GM23338 (cell line): ENCODE results near the gene IFNL3. TPM values are rescaled to one million over a fixed set of nuclear protein-coding genes. Genes with fewer than 3 reads are reported as not detected.
"Not testable (repeated sequence)": the region's sequence is repeated elsewhere in the genome, so short reads cannot be mapped to it uniquely, and the experiment has no call there.

Experiments
- ATAC-seq: fragments of 200-7000 bp; cut with Tn5 transposase; 3 replicates; pipeline ENCODE4 v1.9.1; 2020
- DNase-seq: peaks from one replicate; pipeline ENCODE4 v3.0.0-alpha.2; 2015; ENCODE audit warnings: low spot score
- H2AFZ ChIP-seq: fragments of 200-600 bp; sonication (generic); 2 replicates; pipeline ENCODE4 v1.8.0; 2016; ENCODE audit warnings: antibody characterized with exemption, mild to moderate bottlenecking, moderate library complexity
- H3F3A ChIP-seq: fragments of 200-600 bp; sonication (generic); replicated peaks from 2 replicates; pipeline ENCODE4 v1.8.0; 2017; ENCODE audit warnings: antibody characterized with exemption, mixed run types, low read depth
- H3K27ac ChIP-seq: fragments of 200-600 bp; sonication (generic); 2 replicates; pipeline ENCODE4 v1.6.1; 2016; ENCODE audit warnings: low read depth
- H3K27me3 ChIP-seq: fragments of 200-600 bp; sonication (generic); 2 replicates; pipeline ENCODE4 v1.8.0; 2016; ENCODE audit warnings: mild to moderate bottlenecking, mixed run types, moderate library complexity; ENCODE audit not compliant: insufficient read depth
- H3K36me3 ChIP-seq: fragments of 200-600 bp; sonication (generic); 2 replicates; pipeline ENCODE4 v1.8.0; 2016; ENCODE audit warnings: mild to moderate bottlenecking; ENCODE audit not compliant: insufficient read depth
- H3K4me1 ChIP-seq: fragments of 200-600 bp; sonication (generic); 2 replicates; pipeline ENCODE4 v1.8.0; 2016; ENCODE audit warnings: mild to moderate bottlenecking, moderate library complexity; ENCODE audit not compliant: insufficient read depth
- H3K4me2 ChIP-seq: fragments of 200-600 bp; sonication (generic); 2 replicates; pipeline ENCODE4 v1.7.1; 2017; ENCODE audit warnings: mixed run types
- H3K4me3 ChIP-seq: fragments of 200-600 bp; sonication (generic); 2 replicates; pipeline ENCODE4 v1.6.1; 2016; ENCODE audit warnings: mixed run types
- H3K79me2 ChIP-seq: fragments of 200-600 bp; sonication (generic); replicated peaks from 2 replicates; pipeline ENCODE4 v1.8.0; 2017; ENCODE audit warnings: mild to moderate bottlenecking; ENCODE audit not compliant: insufficient read depth
- H3K9me2 ChIP-seq: fragments of 200-600 bp; sonication (generic); 2 replicates; pipeline ENCODE4 v1.8.0; 2017; ENCODE audit not compliant: insufficient read depth
- H4K20me1 ChIP-seq: fragments of 200-600 bp; sonication (generic); replicated peaks from 2 replicates; pipeline ENCODE4 v1.8.0; 2017; ENCODE audit warnings: mild to moderate bottlenecking; ENCODE audit not compliant: insufficient read depth
- H3K27ac Mint-ChIP-seq: 2 replicates; pipeline ENCODE4 v1.8.0; 2020; ENCODE audit warnings: inconsistent platforms, mild to moderate bottlenecking, moderate library complexity, mixed read lengths
- H3K27me3 Mint-ChIP-seq: 3 replicates; pipeline ENCODE4 v1.8.0; 2022; ENCODE audit warnings: low read depth, mild to moderate bottlenecking, moderate library complexity, mixed read lengths, inconsistent platforms; ENCODE audit not compliant: insufficient read depth, poor library complexity
- H3K36me3 Mint-ChIP-seq: 3 replicates; pipeline ENCODE4 v1.8.0; 2021; ENCODE audit warnings: low read depth, mild to moderate bottlenecking, inconsistent platforms, moderate library complexity, mixed read lengths
- H3K4me1 Mint-ChIP-seq: 3 replicates; pipeline ENCODE4 v1.8.0; 2020; ENCODE audit warnings: mild to moderate bottlenecking, inconsistent platforms, mixed read lengths
- H3K4me3 Mint-ChIP-seq: 3 replicates; pipeline ENCODE4 v1.8.0; 2021; ENCODE audit warnings: moderate library complexity, mild to moderate bottlenecking, inconsistent platforms, mixed read lengths
- H3K9me3 Mint-ChIP-seq: 3 replicates; pipeline ENCODE4 v1.8.0; 2020; ENCODE audit warnings: moderate library complexity, mild to moderate bottlenecking, inconsistent platforms, mixed read lengths
- polyA plus RNA-seq: library from polyadenylated mRNA; unstranded; fragments of >200 nt; fragmentation: Nextera tagmentation; extraction: Ambion mirVana; gene quantifications from 2 replicates; pipeline ENCODE4 v1.2.1, GENCODE V29; 2016
- total RNA-seq: library from RNA; depleted of rRNA; stranded (reverse); fragments of >200 nt; shearing (Covaris generic); gene quantifications from 2 replicates; pipeline ENCODE4 v1.2.3, GENCODE V29; 2014
- TF ChIP-seq, protein P1 (sequence below): fragments of 250-450 bp; sonication (Bioruptor Pico); IDR thresholded peaks from 2 replicates; pipeline ENCODE4 v1.5.0; 2020; ENCODE audit warnings: mild to moderate bottlenecking, moderate library complexity

Gene IFNL3
- total and polyA plus RNA-seq, 2 experiments from 2014 or later, result not detected

GRCh38 chr19:39275578-39275977 is 30.8 kb upstream of the IFNL3 start:
- Histone ChIP-seq H4K20me1 (no peaks in the 10 kb centered on the region), H3K4me2 (no peak overlapping the region), H3K4me3 (no peak overlapping the region), H3K9me2 (no peaks in the 10 kb centered on the region), H2AFZ (no peak overlapping the region; the same call in 1 of the 2 replicates), H3K4me1 (no peaks in the 10 kb centered on the region), H3K27ac (no peak overlapping the region), H3K27me3 (peaks cover 11% of the 10 kb centered on the region; the same call in 1 of the 2 replicates), H3K36me3 (no peaks in the 10 kb centered on the region), H3F3A (no peaks in the 10 kb centered on the region), H3K79me2 (no peaks in the 10 kb centered on the region)
- peaks cover 10% of the 10 kb centered on the region for H3K27me3 Mint-ChIP-seq
- H3K9me3 Mint-ChIP-seq, result no peaks in the 10 kb centered on the region
- ATAC-seq (no peak), DNase-seq (no peak)
- no peaks in the 10 kb centered on the region for H3K4me1 Mint-ChIP-seq
- H3K36me3 Mint-ChIP-seq, result no peaks in the 10 kb centered on the region
- no peak overlapping the region for H3K27ac Mint-ChIP-seq
- TF ChIP-seq, protein P1, sequence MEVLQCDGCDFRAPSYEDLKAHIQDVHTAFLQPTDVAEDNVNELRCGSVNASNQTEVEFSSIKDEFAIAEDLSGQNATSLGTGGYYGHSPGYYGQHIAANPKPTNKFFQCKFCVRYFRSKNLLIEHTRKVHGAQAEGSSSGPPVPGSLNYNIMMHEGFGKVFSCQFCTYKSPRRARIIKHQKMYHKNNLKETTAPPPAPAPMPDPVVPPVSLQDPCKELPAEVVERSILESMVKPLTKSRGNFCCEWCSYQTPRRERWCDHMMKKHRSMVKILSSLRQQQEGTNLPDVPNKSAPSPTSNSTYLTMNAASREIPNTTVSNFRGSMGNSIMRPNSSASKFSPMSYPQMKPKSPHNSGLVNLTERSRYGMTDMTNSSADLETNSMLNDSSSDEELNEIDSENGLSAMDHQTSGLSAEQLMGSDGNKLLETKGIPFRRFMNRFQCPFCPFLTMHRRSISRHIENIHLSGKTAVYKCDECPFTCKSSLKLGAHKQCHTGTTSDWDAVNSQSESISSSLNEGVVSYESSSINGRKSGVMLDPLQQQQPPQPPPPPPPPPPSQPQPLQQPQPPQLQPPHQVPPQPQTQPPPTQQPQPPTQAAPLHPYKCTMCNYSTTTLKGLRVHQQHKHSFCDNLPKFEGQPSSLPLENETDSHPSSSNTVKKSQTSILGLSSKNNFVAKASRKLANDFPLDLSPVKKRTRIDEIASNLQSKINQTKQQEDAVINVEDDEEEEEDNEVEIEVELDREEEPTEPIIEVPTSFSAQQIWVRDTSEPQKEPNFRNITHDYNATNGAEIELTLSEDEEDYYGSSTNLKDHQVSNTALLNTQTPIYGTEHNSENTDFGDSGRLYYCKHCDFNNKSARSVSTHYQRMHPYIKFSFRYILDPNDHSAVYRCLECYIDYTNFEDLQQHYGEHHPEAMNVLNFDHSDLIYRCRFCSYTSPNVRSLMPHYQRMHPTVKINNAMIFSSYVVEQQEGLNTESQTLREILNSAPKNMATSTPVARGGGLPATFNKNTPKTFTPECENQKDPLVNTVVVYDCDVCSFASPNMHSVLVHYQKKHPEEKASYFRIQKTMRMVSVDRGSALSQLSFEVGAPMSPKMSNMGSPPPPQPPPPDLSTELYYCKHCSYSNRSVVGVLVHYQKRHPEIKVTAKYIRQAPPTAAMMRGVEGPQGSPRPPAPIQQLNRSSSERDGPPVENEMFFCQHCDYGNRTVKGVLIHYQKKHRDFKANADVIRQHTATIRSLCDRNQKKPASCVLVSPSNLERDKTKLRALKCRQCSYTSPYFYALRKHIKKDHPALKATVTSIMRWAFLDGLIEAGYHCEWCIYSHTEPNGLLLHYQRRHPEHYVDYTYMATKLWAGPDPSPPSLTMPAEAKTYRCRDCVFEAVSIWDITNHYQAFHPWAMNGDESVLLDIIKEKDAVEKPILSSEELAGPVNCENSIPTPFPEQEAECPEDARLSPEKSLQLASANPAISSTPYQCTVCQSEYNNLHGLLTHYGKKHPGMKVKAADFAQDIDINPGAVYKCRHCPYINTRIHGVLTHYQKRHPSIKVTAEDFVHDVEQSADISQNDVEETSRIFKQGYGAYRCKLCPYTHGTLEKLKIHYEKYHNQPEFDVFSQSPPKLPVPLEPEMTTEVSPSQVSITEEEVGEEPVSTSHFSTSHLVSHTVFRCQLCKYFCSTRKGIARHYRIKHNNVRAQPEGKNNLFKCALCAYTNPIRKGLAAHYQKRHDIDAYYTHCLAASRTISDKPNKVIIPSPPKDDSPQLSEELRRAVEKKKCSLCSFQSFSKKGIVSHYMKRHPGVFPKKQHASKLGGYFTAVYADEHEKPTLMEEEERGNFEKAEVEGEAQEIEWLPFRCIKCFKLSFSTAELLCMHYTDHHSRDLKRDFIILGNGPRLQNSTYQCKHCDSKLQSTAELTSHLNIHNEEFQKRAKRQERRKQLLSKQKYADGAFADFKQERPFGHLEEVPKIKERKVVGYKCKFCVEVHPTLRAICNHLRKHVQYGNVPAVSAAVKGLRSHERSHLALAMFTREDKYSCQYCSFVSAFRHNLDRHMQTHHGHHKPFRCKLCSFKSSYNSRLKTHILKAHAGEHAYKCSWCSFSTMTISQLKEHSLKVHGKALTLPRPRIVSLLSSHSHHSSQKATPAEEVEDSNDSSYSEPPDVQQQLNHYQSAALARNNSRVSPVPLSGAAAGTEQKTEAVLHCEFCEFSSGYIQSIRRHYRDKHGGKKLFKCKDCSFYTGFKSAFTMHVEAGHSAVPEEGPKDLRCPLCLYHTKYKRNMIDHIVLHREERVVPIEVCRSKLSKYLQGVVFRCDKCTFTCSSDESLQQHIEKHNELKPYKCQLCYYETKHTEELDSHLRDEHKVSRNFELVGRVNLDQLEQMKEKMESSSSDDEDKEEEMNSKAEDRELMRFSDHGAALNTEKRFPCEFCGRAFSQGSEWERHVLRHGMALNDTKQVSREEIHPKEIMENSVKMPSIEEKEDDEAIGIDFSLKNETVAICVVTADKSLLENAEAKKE (CRISPR knock-in tag), result no peak
- H3K4me3 Mint-ChIP-seq, result no peak overlapping the region

DNA sequence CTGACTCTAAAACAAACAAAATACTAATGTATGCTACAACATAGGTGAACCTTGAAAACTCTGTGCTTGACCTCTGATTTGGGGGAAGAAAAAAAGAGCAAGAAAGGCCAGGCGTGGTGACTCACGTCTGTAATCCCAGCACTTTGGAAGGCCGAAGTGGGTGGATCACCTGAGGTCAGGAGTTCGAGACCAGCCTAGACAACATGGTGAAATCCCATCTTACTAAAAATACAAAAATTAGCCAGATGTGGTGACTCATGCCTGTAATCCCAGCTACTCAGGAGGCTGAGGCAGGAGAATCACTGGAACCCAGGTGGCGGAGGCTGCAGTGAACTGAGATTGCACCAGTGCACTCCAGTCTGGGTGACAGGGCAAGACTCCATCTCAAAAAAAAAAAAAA is 29.1 kb upstream of the IFNL3 start:
- DNase-seq, H3F3A ChIP-seq, H3K27ac ChIP-seq, H3K27ac Mint-ChIP-seq, H3K4me1 Mint-ChIP-seq, H3K79me2 ChIP-seq, H3K4me1 ChIP-seq, H3K4me3 ChIP-seq, H3K9me2 ChIP-seq, H3K9me3 Mint-ChIP-seq, H3K4me2 ChIP-seq, H3K36me3 Mint-ChIP-seq, H3K4me3 Mint-ChIP-seq, H2AFZ ChIP-seq, H4K20me1 ChIP-seq, H3K36me3 ChIP-seq, ATAC-seq: not testable (repeated sequence)
- peaks cover 15% of the 10 kb centered on the region for H3K27me3 Mint-ChIP-seq
- peaks cover 11% of the 10 kb centered on the region; the same call in 1 of the 2 replicates for H3K27me3 ChIP-seq
